RWPE2 (cell line): ENCODE data around the gene RXRA.
A peak's percentile ranks its signal among the peaks of the same experiment; 100 is the strongest.

Source experiments
- ATAC-seq: fragments of 200-7000 bp; cut with Tn5 transposase; 3 replicates; pipeline ENCODE4 v1.9.1; 2021; ENCODE audit warnings: low read depth
- DNase-seq: peaks from one replicate; pipeline ENCODE4 v3.0.0-alpha.2; 2020; ENCODE audit warnings: low spot score
- H3K27ac ChIP-seq: fragments of 450-650 bp; 2 replicates; pipeline ENCODE4 v1.5.1; 2017; ENCODE audit warnings: mild to moderate bottlenecking; ENCODE audit not compliant: poor library complexity, severe bottlenecking
- H3K27me3 ChIP-seq: fragments of 250-450 bp; sonication (Bioruptor Pico); 2 replicates; pipeline ENCODE4 v1.5.1; 2021; ENCODE audit warnings: mild to moderate bottlenecking, moderate library complexity; ENCODE audit not compliant: insufficient read depth, poor library complexity, severe bottlenecking
- H3K36me3 ChIP-seq: fragments of 250-450 bp; sonication (Bioruptor Pico); 2 replicates; pipeline ENCODE4 v1.5.1; 2020; ENCODE audit warnings: low read depth, mild to moderate bottlenecking, moderate library complexity
- H3K4me1 ChIP-seq: fragments of 250-450 bp; sonication (Bioruptor Pico); 2 replicates; pipeline ENCODE4 v1.5.1; 2021; ENCODE audit warnings: mild to moderate bottlenecking, moderate library complexity; ENCODE audit not compliant: insufficient read depth, poor library complexity, severe bottlenecking
- H3K4me3 ChIP-seq: fragments of 250-450 bp; sonication (Bioruptor Pico); 2 replicates; pipeline ENCODE4 v1.5.1; 2021; ENCODE audit warnings: mild to moderate bottlenecking, moderate library complexity; ENCODE audit not compliant: severe bottlenecking
- H3K9me3 ChIP-seq: fragments of 250-450 bp; sonication (Bioruptor Pico); 2 replicates; pipeline ENCODE4 v1.5.1; 2021; ENCODE audit warnings: mild to moderate bottlenecking, moderate library complexity; ENCODE audit not compliant: severe bottlenecking
- CTCF ChIP-seq: fragments of 450-650 bp; IDR thresholded peaks from one replicate; pipeline ENCODE4 v1.5.1; 2017; ENCODE audit warnings: mild to moderate bottlenecking, moderate library complexity; ENCODE audit not compliant: poor library complexity, severe bottlenecking

The RXRA gene

GRCh38 chr9:134341929-134342745 lies 15.9 kb downstream of the RXRA start:
- Histone ChIP-seq H3K27ac (no peak overlapping the region), H3K9me3 (no peaks in the 10 kb centered on the region), H3K27me3 (no peaks in the 10 kb centered on the region), H3K4me1 (peaks cover 4% of the 10 kb centered on the region), H3K36me3 (no peaks in the 10 kb centered on the region), H3K4me3 (no peak overlapping the region)
- DNase-seq, result no peak
- no peak for ATAC-seq
- TF ChIP-seq CTCF, result no peak

GRCh38 chr9:134342746-134343115 lies 16.5 kb downstream of the RXRA start:
- DNase-seq (no peak), ATAC-seq (no peak)
- H3K27ac ChIP-seq, result no peak overlapping the region
- H3K27me3 ChIP-seq, result no peaks in the 10 kb centered on the region
- no peaks in the 10 kb centered on the region for H3K9me3 ChIP-seq
- TF ChIP-seq CTCF, result no peak
- H3K4me3 ChIP-seq, result no peak overlapping the region
- no peaks in the 10 kb centered on the region for H3K36me3 ChIP-seq
- peaks cover 4% of the 10 kb centered on the region for H3K4me1 ChIP-seq

- H3K27ac ChIP-seq, result peak overlapping the region; percentile 24
- DNase-seq (no peak), ATAC-seq (no peak)
Observed at GRCh38 chr9:134343637-134344036, 17.4 kb downstream of the RXRA start.

GRCh38 chr9:134344068-134344799 lies 18.0 kb downstream of the RXRA start:
- Histone ChIP-seq H3K27ac (peak overlapping the region; percentile 24), H3K9me3 (no peaks in the 10 kb centered on the region), H3K4me1 (peaks cover 4% of the 10 kb centered on the region), H3K36me3 (no peaks in the 10 kb centered on the region), H3K4me3 (no peak overlapping the region), H3K27me3 (no peaks in the 10 kb centered on the region)
- no peak for TF ChIP-seq CTCF
- DNase-seq (no peak), ATAC-seq (peak; percentile 26; the same call in 1 of the 3 replicates)

More at GRCh38 chr9:134343637-134344036, 17.4 kb downstream of the RXRA start:
- Histone ChIP-seq H3K4me1 (peaks cover 4% of the 10 kb centered on the region), H3K4me3 (no peak overlapping the region), H3K27me3 (no peaks in the 10 kb centered on the region), H3K36me3 (no peaks in the 10 kb centered on the region), H3K9me3 (no peaks in the 10 kb centered on the region)
- TF ChIP-seq CTCF, result no peak
